Putamen (tissue), 1 donor: Measurements from ENCODE around the gene PRPF19.

Experiments used
- DNase-seq: peaks from one replicate; pipeline ENCODE4 v3.0.0-alpha.2; 2016; ENCODE audit warnings: low spot score

The PRPF19 gene

GRCh38 chr11:60841797-60842667, 64.4 kb downstream of the PRPF19 start, which contains the start of gene CCDC86:
TSS of gene CCDC86 (plus strand) at chr11:60842113. CDS start at chr11:60842125, 12 bp downstream.
- DNase-seq, result peak; percentile 96
